Astrocyte (in vitro differentiated cells and primary cell): ENCODE data around the gene SMIM12.

Experiments
- CTCF ChIP-seq: IDR thresholded peaks from 2 replicates; pipeline ENCODE4 v1.5.1; 2011; ENCODE audit warnings: low read depth, mild to moderate bottlenecking, inconsistent platforms, low read length, moderate library complexity; ENCODE audit not compliant: insufficient read depth
- EZH2 ChIP-seq: IDR thresholded peaks from 2 replicates; pipeline ENCODE4 v1.6.1; 2012; ENCODE audit warnings: mild to moderate bottlenecking, low read length, inconsistent platforms; ENCODE audit not compliant: insufficient read depth

GRCh38 chr1:34870395-34870794, 10.8 kb upstream of the SMIM12 start:
- TF ChIP-seq CTCF (no peak), EZH2 (no peak)
